Neural cell (in vitro differentiated cells): Measurements from ENCODE around the gene TMEM31. TPM values are rescaled to one million over a fixed set of nuclear protein-coding genes. Genes with fewer than 3 reads are reported as not detected.

Source experiments
- H2AFZ ChIP-seq: fragments of 200-600, 300-800 bp; sonication (generic), shearing (Covaris generic); 2 replicates; pipeline ENCODE4 v1.6.0; 2014; ENCODE audit warnings: low read depth, mild to moderate bottlenecking, antibody characterized with exemption, low read length, moderate library complexity
- H3F3A ChIP-seq: fragments of 200-600 bp; shearing (Covaris generic); 2 replicates; pipeline ENCODE4 v1.6.1; 2016; ENCODE audit warnings: mild to moderate bottlenecking, moderate library complexity, mixed read lengths, antibody characterized with exemption, low read length; ENCODE audit not compliant: insufficient read depth, poor library complexity, severe bottlenecking
- H3K27ac ChIP-seq: fragments of 200-600, 300-800 bp; sonication (generic), shearing (Covaris generic); 2 replicates; pipeline ENCODE4 v1.5.1; 2014; ENCODE audit warnings: mild to moderate bottlenecking, low read length, moderate library complexity
- H3K27me3 ChIP-seq: fragments of 300-800, 200-600 bp; sonication (generic), shearing (Covaris generic); 2 replicates; pipeline ENCODE4 v1.6.0; 2014; ENCODE audit warnings: mild to moderate bottlenecking, low read depth, low read length, moderate library complexity; ENCODE audit not compliant: insufficient read depth
- H3K36me3 ChIP-seq: fragments of 300-800, 200-600 bp; sonication (generic), shearing (Covaris generic); 2 replicates; pipeline ENCODE4 v1.5.1; 2014; ENCODE audit warnings: mild to moderate bottlenecking, antibody characterized with exemption, low read length, moderate library complexity; ENCODE audit not compliant: insufficient read depth
- H3K4me2 ChIP-seq: fragments of 300-800, 200-600 bp; sonication (generic), shearing (Covaris generic); 2 replicates; pipeline ENCODE4 v1.6.0; 2014; ENCODE audit warnings: mild to moderate bottlenecking, low read length
- H3K4me3 ChIP-seq: fragments of 300-800, 200-600 bp; sonication (generic), shearing (Covaris generic); 2 replicates; pipeline ENCODE4 v1.5.1; 2014; ENCODE audit warnings: mild to moderate bottlenecking, low read length, moderate library complexity
- H3K79me2 ChIP-seq: fragments of 200-600 bp; shearing (Covaris generic); replicated peaks from 2 replicates; pipeline ENCODE4 v1.6.0; 2014; ENCODE audit warnings: mild to moderate bottlenecking, low read length, moderate library complexity; ENCODE audit not compliant: insufficient read depth
- H3K9ac ChIP-seq: fragments of 300-800, 200-600 bp; sonication (generic), shearing (Covaris generic); 2 replicates; pipeline ENCODE4 v1.6.1; 2016; ENCODE audit warnings: mild to moderate bottlenecking, low read length, mixed read lengths
- H3K9me2 ChIP-seq: fragments of 200-600 bp; shearing (Covaris generic); 2 replicates; pipeline ENCODE4 v1.6.1; 2016; ENCODE audit warnings: mild to moderate bottlenecking, low read length, mixed read lengths; ENCODE audit not compliant: insufficient read depth
- H3K9me3 ChIP-seq: fragments of 200-600, 300-800 bp; sonication (generic), shearing (Covaris generic); 2 replicates; pipeline ENCODE4 v1.6.1; 2016; ENCODE audit warnings: mild to moderate bottlenecking, mixed run types, low read length, moderate library complexity, mixed read lengths
- H4K20me1 ChIP-seq: fragments of 200-600 bp; shearing (Covaris generic); 2 replicates; pipeline ENCODE4 v1.6.1; 2016; ENCODE audit warnings: mild to moderate bottlenecking, mixed run types; ENCODE audit not compliant: insufficient read depth
- CTCF ChIP-seq: fragments of 450-650 bp; IDR thresholded peaks from 2 replicates; pipeline ENCODE4 v1.5.1; 2014; ENCODE audit warnings: antibody characterized with exemption, mild to moderate bottlenecking, moderate library complexity; ENCODE audit not compliant: poor library complexity, severe bottlenecking
- EP300 ChIP-seq: fragments of 450-650 bp; conservative IDR thresholded peaks from 2 replicates; pipeline ENCODE4 v1.6.1; 2014; ENCODE audit warnings: antibody characterized with exemption, mild to moderate bottlenecking, moderate library complexity; ENCODE audit not compliant: poor library complexity, severe bottlenecking
- EZH2 ChIP-seq: fragments of 200-600, 300-800 bp; shearing (Covaris generic), sonication (generic); IDR thresholded peaks from 2 replicates; pipeline ENCODE4 v1.6.1; 2014; ENCODE audit warnings: antibody characterized with exemption, low read length, borderline replicate concordance, mild to moderate bottlenecking; ENCODE audit not compliant: insufficient read depth, poor library complexity, severe bottlenecking
- MXI1 ChIP-seq: fragments of 450-650 bp; conservative IDR thresholded peaks from 2 replicates; pipeline ENCODE4 v1.6.1; 2014; ENCODE audit warnings: antibody characterized with exemption, mild to moderate bottlenecking; ENCODE audit not compliant: poor library complexity, severe bottlenecking
- POLR2AphosphoS5 ChIP-seq: IDR thresholded peaks from 2 replicates; pipeline ENCODE4 v1.6.1; 2012
- RAD21 ChIP-seq: fragments of 450-650 bp; conservative IDR thresholded peaks from 2 replicates; pipeline ENCODE4 v1.6.1; 2014; ENCODE audit warnings: antibody characterized with exemption, mild to moderate bottlenecking, moderate library complexity
- REST ChIP-seq: IDR thresholded peaks from 2 replicates; pipeline ENCODE4 v1.6.1; 2012; ENCODE audit warnings: borderline replicate concordance
- SMC3 ChIP-seq: fragments of 450-650 bp; conservative IDR thresholded peaks from 2 replicates; pipeline ENCODE4 v1.6.1; 2014; ENCODE audit warnings: antibody characterized with exemption, mild to moderate bottlenecking, moderate library complexity; ENCODE audit not compliant: poor library complexity
- TAF1 ChIP-seq: IDR thresholded peaks from 2 replicates; pipeline ENCODE4 v1.6.1; 2012; ENCODE audit warnings: low read depth
- polyA plus RNA-seq: library from polyadenylated mRNA; depleted of rRNA; stranded (reverse); fragments of >200 nt; gene quantifications from 2 replicates; pipeline ENCODE4 v1.2.3, GENCODE V29; 2014

TMEM31 gene
- polyA plus RNA-seq, 1 donor from 2014 or later, result 1.0 TPM

DNA sequence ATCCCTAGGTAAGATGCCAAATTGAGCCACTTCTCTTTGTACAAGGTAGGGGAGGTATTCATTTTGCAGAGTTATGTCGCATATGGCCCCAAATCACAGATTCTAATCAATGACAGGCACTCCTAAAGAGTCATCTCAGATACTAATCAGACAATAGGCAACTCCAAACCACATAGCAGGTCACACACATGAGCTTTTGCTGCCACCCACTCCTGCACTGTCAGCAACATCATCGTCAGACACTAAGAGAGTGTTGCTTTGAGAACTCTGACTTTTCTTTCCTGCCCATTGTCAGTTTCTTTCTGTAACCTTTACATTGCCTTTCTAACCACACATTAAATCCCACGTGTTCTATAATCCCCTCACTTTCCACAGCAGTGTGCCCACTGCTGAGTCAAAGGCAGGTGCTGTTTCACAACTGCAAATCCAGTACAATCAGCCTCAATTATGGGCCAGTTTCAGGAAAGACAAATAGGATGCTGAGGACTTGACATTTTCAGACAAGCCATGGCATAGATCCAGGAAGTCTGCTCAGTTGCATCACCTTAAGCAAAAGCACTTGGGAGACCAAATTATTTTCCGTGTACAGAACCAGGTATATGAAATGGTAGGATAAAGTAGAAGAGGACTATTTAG is 23.5 kb downstream of the TMEM31 start:
- no peaks in the 10 kb centered on the region for H3K27me3 ChIP-seq
- no peak overlapping the region for H3K4me2 ChIP-seq
- H4K20me1 ChIP-seq, result no peaks in the 10 kb centered on the region
- no peaks in the 10 kb centered on the region for H3K79me2 ChIP-seq
- H2AFZ ChIP-seq, result no peak overlapping the region
- peak overlapping the region; percentile 42 for H3K27ac ChIP-seq
- no peaks in the 10 kb centered on the region for H3K9me2 ChIP-seq
- no peak overlapping the region for H3K4me3 ChIP-seq
- H3K9ac ChIP-seq, result no peak overlapping the region
- H3K36me3 ChIP-seq, result no peaks in the 10 kb centered on the region
- no peak for TF ChIP-seq SMC3
- peak; percentile 50 for TF ChIP-seq POLR2AphosphoS5
- peak; percentile 16 for TF ChIP-seq EP300
- no peaks in the 10 kb centered on the region for H3K9me3 ChIP-seq
- no peaks in the 10 kb centered on the region for H3F3A ChIP-seq

- no peaks in the 10 kb centered on the region for H3K79me2 ChIP-seq
- no peaks in the 10 kb centered on the region for H3K36me3 ChIP-seq
- no peak overlapping the region for H2AFZ ChIP-seq
- H4K20me1 ChIP-seq, result no peaks in the 10 kb centered on the region
- H3K9me2 ChIP-seq, result no peaks in the 10 kb centered on the region
- no peak overlapping the region for H3K9ac ChIP-seq
- no peaks in the 10 kb centered on the region for H3F3A ChIP-seq
- no peak overlapping the region for H3K4me3 ChIP-seq
- H3K9me3 ChIP-seq, result no peaks in the 10 kb centered on the region
- H3K27ac ChIP-seq, result no peak overlapping the region
- TF ChIP-seq REST, result no peak
- no peak for TF ChIP-seq MXI1
- H3K27me3 ChIP-seq, result no peaks in the 10 kb centered on the region
- no peak overlapping the region for H3K4me2 ChIP-seq
Measured at GRCh38 chrX:103737696-103738095, 27.0 kb downstream of the TMEM31 start.

- peak overlapping the region; percentile 72 for H3K27ac ChIP-seq
- H3F3A ChIP-seq, result no peaks in the 10 kb centered on the region
- H3K9me2 ChIP-seq, result no peaks in the 10 kb centered on the region
- peak overlapping the region; percentile 44 for H3K9ac ChIP-seq
- no peaks in the 10 kb centered on the region for H3K27me3 ChIP-seq
- H3K4me2 ChIP-seq, result no peak overlapping the region
- TF ChIP-seq MXI1 (no peak), CTCF (no peak), POLR2AphosphoS5 (no peak), EZH2 (no peak), TAF1 (no peak), REST (no peak), RAD21 (no peak), SMC3 (no peak), EP300 (no peak)
- H3K36me3 ChIP-seq, result no peaks in the 10 kb centered on the region
- peak overlapping the region; percentile 30 for H3K4me3 ChIP-seq
- no peaks in the 10 kb centered on the region for H3K9me3 ChIP-seq
- H2AFZ ChIP-seq, result peak overlapping the region; percentile 60
- no peaks in the 10 kb centered on the region for H3K79me2 ChIP-seq
- no peaks in the 10 kb centered on the region for H4K20me1 ChIP-seq
Measured at GRCh38 chrX:103739421-103739820, 28.7 kb downstream of the TMEM31 start.
